Measurements from ENCODE around the gene CISD3. TPM values are rescaled to one million over a fixed set of nuclear protein-coding genes. Genes with fewer than 3 reads are reported as not detected.
A peak's percentile ranks its signal among the peaks of the same experiment; 100 is the strongest.

Gene CISD3
- total and polyA plus RNA-seq, 4 donors, result 4.5 to 152 (median 37.3) TPM

DNA sequence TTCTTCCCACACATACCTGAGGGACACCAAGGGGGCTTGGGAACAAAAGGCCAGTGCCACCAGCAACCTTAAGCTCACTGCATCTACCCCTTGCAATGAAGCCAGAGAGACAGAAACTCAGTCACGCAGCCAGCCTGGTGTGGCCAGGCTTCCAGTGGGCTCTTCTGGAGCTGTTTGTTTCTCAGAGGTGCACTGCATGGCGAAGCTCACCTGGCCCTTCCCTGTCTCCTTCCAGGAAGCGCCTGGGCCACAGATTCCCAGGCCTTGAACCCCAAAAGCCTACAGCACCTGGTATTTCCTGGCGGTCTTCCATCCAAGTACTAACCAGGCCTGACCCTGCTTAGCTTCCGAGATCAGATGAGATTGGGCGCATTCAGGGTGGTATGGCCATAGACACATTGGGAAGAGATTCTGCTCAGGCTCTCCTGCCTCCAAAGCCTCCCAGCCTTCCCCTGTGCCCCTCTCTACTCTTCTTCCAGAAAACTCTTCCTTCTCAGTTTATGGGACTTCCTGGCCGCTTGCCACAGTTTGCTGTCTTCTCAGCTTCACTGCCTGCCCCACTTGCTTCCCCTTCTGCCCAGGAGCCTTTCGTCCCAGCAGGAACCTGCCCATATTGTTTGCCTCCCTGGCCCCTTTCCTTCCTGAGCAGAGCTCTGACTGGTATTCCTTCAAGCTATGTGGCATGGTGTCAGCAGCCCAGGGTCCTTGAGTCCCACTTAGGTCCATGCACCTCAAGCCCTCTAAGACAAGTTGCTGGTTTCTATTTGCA is 1.6 kb downstream of the CISD3 start:
- peaks cover 0 to 2% (median under 1%) of the 10 kb centered on the region in 4 donors for H3K36me3 ChIP-seq (ENCODE audit: control insufficient read depth in 4 of 4, insufficient read depth in 3 of 4, low read depth in 1 of 4, low read length in 3 of 4)
- peak overlapping the region; percentile 37 to 93 for H3K9ac ChIP-seq (ENCODE audit: low read depth in 1 of 2, low read length in 2 of 2)
- H3K27ac ChIP-seq (ENCODE audit: low read depth in 1 of 2, low read length in 2 of 2), result peak overlapping the region; percentile 98
- peak overlapping the region; percentile 87 to 98 (median 95) for H3K4me3 ChIP-seq (ENCODE audit: low read depth in 1 of 3, low read length in 3 of 3)
- peaks cover 17 to 44% (median 33%) of the 10 kb centered on the region in 4 donors for H3K4me1 ChIP-seq (ENCODE audit: control insufficient read depth in 4 of 4, insufficient read depth in 4 of 4, low read length in 3 of 4)
- no peak for TF ChIP-seq GABPA (IDR thresholded peaks at IDR 0.05 in 1 of 2, conservative IDR thresholded peaks at IDR 0.05 in 1 of 2)
- TF ChIP-seq, protein P1, sequence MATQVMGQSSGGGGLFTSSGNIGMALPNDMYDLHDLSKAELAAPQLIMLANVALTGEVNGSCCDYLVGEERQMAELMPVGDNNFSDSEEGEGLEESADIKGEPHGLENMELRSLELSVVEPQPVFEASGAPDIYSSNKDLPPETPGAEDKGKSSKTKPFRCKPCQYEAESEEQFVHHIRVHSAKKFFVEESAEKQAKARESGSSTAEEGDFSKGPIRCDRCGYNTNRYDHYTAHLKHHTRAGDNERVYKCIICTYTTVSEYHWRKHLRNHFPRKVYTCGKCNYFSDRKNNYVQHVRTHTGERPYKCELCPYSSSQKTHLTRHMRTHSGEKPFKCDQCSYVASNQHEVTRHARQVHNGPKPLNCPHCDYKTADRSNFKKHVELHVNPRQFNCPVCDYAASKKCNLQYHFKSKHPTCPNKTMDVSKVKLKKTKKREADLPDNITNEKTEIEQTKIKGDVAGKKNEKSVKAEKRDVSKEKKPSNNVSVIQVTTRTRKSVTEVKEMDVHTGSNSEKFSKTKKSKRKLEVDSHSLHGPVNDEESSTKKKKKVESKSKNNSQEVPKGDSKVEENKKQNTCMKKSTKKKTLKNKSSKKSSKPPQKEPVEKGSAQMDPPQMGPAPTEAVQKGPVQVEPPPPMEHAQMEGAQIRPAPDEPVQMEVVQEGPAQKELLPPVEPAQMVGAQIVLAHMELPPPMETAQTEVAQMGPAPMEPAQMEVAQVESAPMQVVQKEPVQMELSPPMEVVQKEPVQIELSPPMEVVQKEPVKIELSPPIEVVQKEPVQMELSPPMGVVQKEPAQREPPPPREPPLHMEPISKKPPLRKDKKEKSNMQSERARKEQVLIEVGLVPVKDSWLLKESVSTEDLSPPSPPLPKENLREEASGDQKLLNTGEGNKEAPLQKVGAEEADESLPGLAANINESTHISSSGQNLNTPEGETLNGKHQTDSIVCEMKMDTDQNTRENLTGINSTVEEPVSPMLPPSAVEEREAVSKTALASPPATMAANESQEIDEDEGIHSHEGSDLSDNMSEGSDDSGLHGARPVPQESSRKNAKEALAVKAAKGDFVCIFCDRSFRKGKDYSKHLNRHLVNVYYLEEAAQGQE (IDR thresholded peaks at IDR 0.05), result no peak
- TF ChIP-seq, protein P2, sequence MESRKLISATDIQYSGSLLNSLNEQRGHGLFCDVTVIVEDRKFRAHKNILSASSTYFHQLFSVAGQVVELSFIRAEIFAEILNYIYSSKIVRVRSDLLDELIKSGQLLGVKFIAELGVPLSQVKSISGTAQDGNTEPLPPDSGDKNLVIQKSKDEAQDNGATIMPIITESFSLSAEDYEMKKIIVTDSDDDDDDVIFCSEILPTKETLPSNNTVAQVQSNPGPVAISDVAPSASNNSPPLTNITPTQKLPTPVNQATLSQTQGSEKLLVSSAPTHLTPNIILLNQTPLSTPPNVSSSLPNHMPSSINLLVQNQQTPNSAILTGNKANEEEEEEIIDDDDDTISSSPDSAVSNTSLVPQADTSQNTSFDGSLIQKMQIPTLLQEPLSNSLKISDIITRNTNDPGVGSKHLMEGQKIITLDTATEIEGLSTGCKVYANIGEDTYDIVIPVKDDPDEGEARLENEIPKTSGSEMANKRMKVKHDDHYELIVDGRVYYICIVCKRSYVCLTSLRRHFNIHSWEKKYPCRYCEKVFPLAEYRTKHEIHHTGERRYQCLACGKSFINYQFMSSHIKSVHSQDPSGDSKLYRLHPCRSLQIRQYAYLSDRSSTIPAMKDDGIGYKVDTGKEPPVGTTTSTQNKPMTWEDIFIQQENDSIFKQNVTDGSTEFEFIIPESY (IDR thresholded peaks at IDR 0.05), result no peak
- no peak for TF ChIP-seq YY1 (IDR thresholded peaks at IDR 0.05)
- TF ChIP-seq TAF1 (conservative IDR thresholded peaks at IDR 0.05), result no peak
- TF ChIP-seq HNF4G (IDR thresholded peaks at IDR 0.05), result no peak
- TF ChIP-seq, protein P3, sequence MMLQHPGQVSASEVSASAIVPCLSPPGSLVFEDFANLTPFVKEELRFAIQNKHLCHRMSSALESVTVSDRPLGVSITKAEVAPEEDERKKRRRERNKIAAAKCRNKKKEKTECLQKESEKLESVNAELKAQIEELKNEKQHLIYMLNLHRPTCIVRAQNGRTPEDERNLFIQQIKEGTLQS (IDR thresholded peaks at IDR 0.05), result no peak
- TF ChIP-seq EGR1 (IDR thresholded peaks at IDR 0.05; ENCODE audit: low read depth in 2 of 2), result no peak
- TF ChIP-seq FOXA1 (IDR thresholded peaks at IDR 0.05), result no peak
- no peak for TF ChIP-seq RAD21 (IDR thresholded peaks at IDR 0.05)
- TF ChIP-seq SP1 (IDR thresholded peaks at IDR 0.05), result no peak
- no peak for TF ChIP-seq NR2F2 (IDR thresholded peaks at IDR 0.05)
- TF ChIP-seq, protein P4, sequence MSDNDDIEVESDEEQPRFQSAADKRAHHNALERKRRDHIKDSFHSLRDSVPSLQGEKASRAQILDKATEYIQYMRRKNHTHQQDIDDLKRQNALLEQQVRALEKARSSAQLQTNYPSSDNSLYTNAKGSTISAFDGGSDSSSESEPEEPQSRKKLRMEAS (IDR thresholded peaks at IDR 0.05), result no peak
- no peak for TF ChIP-seq JUND (IDR thresholded peaks at IDR 0.05)
- 66% methylated on average over 8 of the region's 8 CpGs for WGBS
- H3K27me3 ChIP-seq (ENCODE audit: control insufficient read depth in 4 of 4, insufficient read depth in 4 of 4, low read length in 3 of 4), result no peaks in the 10 kb centered on the region
- no peak for DNase-seq (ENCODE audit: low spot score)
- H3K9me3 ChIP-seq (ENCODE audit: control insufficient read depth in 4 of 4, low read length in 3 of 4), result no peaks in the 10 kb centered on the region

DNA sequence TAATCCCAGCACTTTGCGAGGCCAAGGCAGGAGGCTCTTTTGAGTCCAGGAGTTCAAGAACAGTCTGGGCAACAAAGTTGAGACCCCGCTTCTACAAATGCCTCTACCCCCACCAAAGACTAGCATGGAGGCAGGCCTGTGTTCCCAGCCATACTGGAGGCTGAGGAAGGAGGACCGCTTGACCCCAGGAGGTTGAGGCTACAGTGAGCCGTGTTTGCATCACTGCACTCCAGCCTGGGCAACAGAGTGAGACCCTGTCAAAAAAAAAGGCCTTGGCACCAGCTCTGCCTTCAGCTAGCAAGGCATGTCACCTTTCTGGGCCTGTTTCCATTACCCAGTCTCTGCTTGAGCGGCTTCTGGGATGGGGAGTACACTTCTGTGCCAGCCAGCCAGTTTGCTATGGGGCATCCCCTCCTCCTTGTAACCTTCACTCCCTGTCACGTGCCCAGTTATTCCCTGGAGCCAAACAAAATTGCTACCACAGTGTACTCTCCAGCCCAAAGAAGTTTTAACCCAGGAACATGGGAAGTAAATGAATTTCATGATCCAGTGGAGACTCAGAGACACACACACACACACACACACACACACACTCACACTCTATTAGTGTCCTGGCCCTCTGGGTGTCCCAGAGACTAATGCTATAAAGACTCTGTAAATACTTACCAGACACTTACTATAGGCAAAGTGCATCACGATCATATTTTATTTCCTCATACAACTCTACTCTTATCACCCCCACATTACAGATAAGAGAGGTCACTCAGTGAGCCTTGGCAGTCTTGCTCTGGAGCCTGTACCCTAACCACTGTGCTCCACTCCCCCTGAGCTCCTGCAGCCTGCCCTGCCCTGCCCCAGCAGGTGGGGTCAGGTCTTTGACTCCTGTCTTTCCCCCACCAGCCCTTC is 2.5 kb downstream of the CISD3 start:
- peaks cover 17 to 44% (median 33%) of the 10 kb centered on the region in 4 donors for H3K4me1 ChIP-seq (ENCODE audit: control insufficient read depth in 4 of 4, insufficient read depth in 4 of 4, low read length in 3 of 4)
- WGBS, result 54% methylated on average over 7 of the region's 7 CpGs
- H3K9ac ChIP-seq (ENCODE audit: low read depth in 1 of 2, low read length in 2 of 2), result no peak overlapping the region
- peak overlapping the region in 1 of 2 donors; percentile 98 for H3K27ac ChIP-seq (ENCODE audit: low read depth in 1 of 2, low read length in 2 of 2)
- H3K4me3 ChIP-seq (ENCODE audit: low read depth in 1 of 3, low read length in 3 of 3), result no peak overlapping the region
- peaks cover 0 to 2% (median under 1%) of the 10 kb centered on the region in 4 donors for H3K36me3 ChIP-seq (ENCODE audit: control insufficient read depth in 4 of 4, insufficient read depth in 3 of 4, low read depth in 1 of 4, low read length in 3 of 4)
- no peak for DNase-seq (ENCODE audit: low spot score)
- no peaks in the 10 kb centered on the region for H3K9me3 ChIP-seq (ENCODE audit: control insufficient read depth in 4 of 4, low read length in 3 of 4)
- no peaks in the 10 kb centered on the region for H3K27me3 ChIP-seq (ENCODE audit: control insufficient read depth in 4 of 4, insufficient read depth in 4 of 4, low read length in 3 of 4)
- no peak for TF ChIP-seq TAF1 (conservative IDR thresholded peaks at IDR 0.05)
- no peak for TF ChIP-seq FOXA2 (IDR thresholded peaks at IDR 0.05)
- no peak for TF ChIP-seq EGR1 (IDR thresholded peaks at IDR 0.05; ENCODE audit: low read depth in 2 of 2)
- peak in 1 of 2 donors; percentile 23 for TF ChIP-seq RAD21 (IDR thresholded peaks at IDR 0.05)
- no peak for TF ChIP-seq NR2F2 (IDR thresholded peaks at IDR 0.05)
- TF ChIP-seq SP1 (IDR thresholded peaks at IDR 0.05), result peak; percentile 49
- TF ChIP-seq, protein P4 (IDR thresholded peaks at IDR 0.05), result no peak
- TF ChIP-seq, protein P3 (IDR thresholded peaks at IDR 0.05), result no peak
- TF ChIP-seq, protein P2 (IDR thresholded peaks at IDR 0.05), result no peak
- TF ChIP-seq, protein P1 (IDR thresholded peaks at IDR 0.05), result peak; percentile 35
- TF ChIP-seq FOXA1 (IDR thresholded peaks at IDR 0.05), result peak; percentile 21

Data from liver (tissue), 9 donors.